Left ventricle myocardium inferior (tissue), 1 donor: ENCODE results near the gene RAB3C. TPM values are rescaled to one million over a fixed set of nuclear protein-coding genes. Genes with fewer than 3 reads are reported as not detected.

Experiments
- DNase-seq: peaks from one replicate; pipeline ENCODE4 v3.0.0-alpha.2; 2020
- H3K27ac ChIP-seq: fragments of 200-600 bp; replicated peaks from 2 replicates; pipeline ENCODE4 v1.8.0; 2021
- H3K27me3 ChIP-seq: fragments of 200-600 bp; 2 replicates; pipeline ENCODE4 v1.8.0; 2021; ENCODE audit warnings: low read depth
- H3K36me3 ChIP-seq: fragments of 200-600 bp; 2 replicates; pipeline ENCODE4 v1.8.0; 2021
- H3K4me1 ChIP-seq: fragments of 200-600 bp; 2 replicates; pipeline ENCODE4 v1.8.0; 2021
- H3K4me3 ChIP-seq: fragments of 200-600 bp; 2 replicates; pipeline ENCODE4 v1.8.0; 2021; ENCODE audit warnings: mild to moderate bottlenecking, moderate library complexity
- H3K9me3 ChIP-seq: fragments of 200-600 bp; replicated peaks from 2 replicates; pipeline ENCODE4 v1.8.0; 2021
- intact Hi-C: fragments of 100-400 bp; cut with micrococcal nuclease; formaldehyde crosslinking; loops from one replicate; pipeline ENCODE4 v1.11.0; 2022
- total RNA-seq: library from RNA; stranded (reverse); fragmentation: NEBNext Ultra II Directional; extraction: Animal tissue kit (Norgen Biotek cat#: 25700); gene quantifications from one replicate; pipeline ENCODE4 v1.2.1, GENCODE V29; 2021
- TF ChIP-seq, protein P1 (sequence below): fragments of 200-600 bp; IDR thresholded peaks from 2 replicates; pipeline ENCODE4 v1.8.0; 2021; ENCODE audit warnings: antibody characterized with exemption, mild to moderate bottlenecking, borderline replicate concordance
- donor health status: DM: no; HTN: yes; CAD: no; lungs with severe emphysema.

Gene RAB3C
- total RNA-seq, 1 donor from 2014 or later: 1.2 TPM

DNA sequence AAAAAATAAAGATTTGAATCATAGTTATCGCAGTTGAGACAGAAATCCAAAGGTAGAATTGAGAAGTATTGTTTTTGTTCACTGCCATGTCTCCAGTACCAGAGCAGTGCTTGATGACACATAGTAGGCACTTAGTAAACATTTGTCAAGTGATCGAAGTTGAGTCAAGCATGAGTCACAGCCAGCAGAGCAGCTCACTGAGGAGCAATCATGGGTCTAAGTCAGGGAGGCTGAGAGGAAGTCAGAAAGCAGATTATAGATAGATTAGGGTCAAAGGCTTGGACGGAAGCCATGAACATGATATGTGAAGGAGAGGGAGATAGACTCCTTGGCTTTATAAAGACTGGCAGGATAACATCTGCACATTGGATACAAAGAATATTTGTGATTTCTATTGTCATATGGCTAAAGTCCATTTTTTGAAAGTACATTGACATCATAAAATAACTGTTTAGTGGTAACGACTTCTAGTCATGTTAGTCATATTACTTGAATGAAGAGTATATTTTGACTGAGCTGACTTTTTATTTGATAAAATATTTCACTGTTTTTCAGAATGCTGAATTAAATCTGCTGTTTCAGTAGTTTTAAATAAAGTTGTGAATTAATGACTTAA lies 168.5 kb downstream of the RAB3C start:
- no peak overlapping the region for H3K27ac ChIP-seq
- H3K27me3 ChIP-seq: no peaks in the 10 kb centered on the region
- TF ChIP-seq, protein P1, sequence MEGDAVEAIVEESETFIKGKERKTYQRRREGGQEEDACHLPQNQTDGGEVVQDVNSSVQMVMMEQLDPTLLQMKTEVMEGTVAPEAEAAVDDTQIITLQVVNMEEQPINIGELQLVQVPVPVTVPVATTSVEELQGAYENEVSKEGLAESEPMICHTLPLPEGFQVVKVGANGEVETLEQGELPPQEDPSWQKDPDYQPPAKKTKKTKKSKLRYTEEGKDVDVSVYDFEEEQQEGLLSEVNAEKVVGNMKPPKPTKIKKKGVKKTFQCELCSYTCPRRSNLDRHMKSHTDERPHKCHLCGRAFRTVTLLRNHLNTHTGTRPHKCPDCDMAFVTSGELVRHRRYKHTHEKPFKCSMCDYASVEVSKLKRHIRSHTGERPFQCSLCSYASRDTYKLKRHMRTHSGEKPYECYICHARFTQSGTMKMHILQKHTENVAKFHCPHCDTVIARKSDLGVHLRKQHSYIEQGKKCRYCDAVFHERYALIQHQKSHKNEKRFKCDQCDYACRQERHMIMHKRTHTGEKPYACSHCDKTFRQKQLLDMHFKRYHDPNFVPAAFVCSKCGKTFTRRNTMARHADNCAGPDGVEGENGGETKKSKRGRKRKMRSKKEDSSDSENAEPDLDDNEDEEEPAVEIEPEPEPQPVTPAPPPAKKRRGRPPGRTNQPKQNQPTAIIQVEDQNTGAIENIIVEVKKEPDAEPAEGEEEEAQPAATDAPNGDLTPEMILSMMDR: no peak
- H3K4me1 ChIP-seq: no peaks in the 10 kb centered on the region
- H3K4me3 ChIP-seq: no peak overlapping the region
- no peaks in the 10 kb centered on the region for H3K9me3 ChIP-seq
- intact Hi-C loops: no loop called here
- DNase-seq: no peak
- no peaks in the 10 kb centered on the region for H3K36me3 ChIP-seq

DNA sequence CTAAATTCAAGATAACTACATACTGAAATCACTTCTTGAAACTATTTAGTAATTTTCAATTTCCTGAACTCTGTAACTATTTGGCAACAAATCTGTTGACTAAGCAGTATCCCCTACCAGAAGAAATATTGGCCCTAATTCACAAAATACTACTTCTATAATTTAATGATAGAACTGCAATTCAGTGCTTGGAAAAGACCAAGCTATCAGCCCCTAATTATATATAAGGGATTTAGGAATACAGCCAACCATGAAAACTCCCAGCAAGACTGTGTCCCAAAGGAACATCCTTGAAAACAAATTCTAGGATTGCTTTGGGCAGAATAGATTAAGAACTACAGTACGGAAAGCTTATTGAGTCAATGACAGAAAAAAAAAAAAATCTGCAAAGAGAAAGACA lies 169.2 kb downstream of the RAB3C start:
- H3K4me1 ChIP-seq: no peaks in the 10 kb centered on the region
- no peak for DNase-seq
- no peak overlapping the region for H3K27ac ChIP-seq
- intact Hi-C loops: no loop called here
- H3K4me3 ChIP-seq: no peak overlapping the region
- no peaks in the 10 kb centered on the region for H3K9me3 ChIP-seq
- H3K36me3 ChIP-seq: no peaks in the 10 kb centered on the region
- H3K27me3 ChIP-seq: no peaks in the 10 kb centered on the region
- TF ChIP-seq, protein P1: no peak

DNA sequence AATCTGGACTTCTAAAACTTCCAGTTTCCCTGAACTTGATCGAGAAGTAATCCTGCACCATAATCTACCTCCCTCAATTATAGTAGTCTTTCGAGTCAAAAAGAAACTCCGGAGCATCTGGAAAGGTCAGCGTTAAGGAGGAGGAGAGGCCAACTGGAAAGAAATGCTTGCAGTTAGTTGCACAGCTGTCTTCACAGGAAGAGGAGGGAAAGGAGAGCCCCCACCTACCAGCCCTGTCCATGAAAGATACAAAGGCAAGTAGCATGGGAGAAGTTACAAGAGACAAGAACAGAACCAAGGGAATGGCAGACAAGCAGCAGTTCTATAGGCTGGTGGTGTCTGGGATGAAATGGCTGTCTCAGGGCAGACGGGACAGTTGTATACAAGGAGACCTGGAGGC lies 170.6 kb downstream of the RAB3C start:
- Histone ChIP-seq H3K9me3 (no peaks in the 10 kb centered on the region), H3K36me3 (no peaks in the 10 kb centered on the region), H3K27me3 (no peaks in the 10 kb centered on the region), H3K27ac (no peak overlapping the region), H3K4me1 (no peaks in the 10 kb centered on the region), H3K4me3 (no peak overlapping the region)
- DNase-seq: no peak
- intact Hi-C loops: no loop called here
- TF ChIP-seq, protein P1: no peak

DNA sequence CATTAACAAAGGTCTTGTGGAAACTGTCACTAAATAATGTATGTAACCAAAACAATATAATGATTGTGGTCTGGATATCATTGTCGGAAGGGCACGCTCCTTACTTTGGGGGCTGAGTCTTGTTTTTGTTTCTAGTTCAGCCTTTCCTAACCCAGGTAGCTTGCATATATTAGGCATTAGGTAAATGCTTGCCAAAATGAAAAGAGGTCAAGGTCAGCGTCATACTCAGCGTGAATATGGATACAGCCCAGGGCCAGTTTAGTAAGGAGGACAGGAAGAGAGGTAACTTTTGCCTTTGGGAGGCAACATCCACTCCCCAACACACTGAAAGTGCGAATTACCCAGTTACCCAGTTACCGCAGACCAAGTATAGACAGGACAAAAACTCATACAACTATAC lies 171.4 kb downstream of the RAB3C start:
- no peaks in the 10 kb centered on the region for H3K27me3 ChIP-seq
- DNase-seq: no peak
- TF ChIP-seq, protein P1: no peak
- no peak overlapping the region for H3K4me3 ChIP-seq
- peaks cover 4% of the 10 kb centered on the region for H3K4me1 ChIP-seq
- intact Hi-C loops: no loop called here
- H3K27ac ChIP-seq: no peak overlapping the region
- no peaks in the 10 kb centered on the region for H3K36me3 ChIP-seq
- H3K9me3 ChIP-seq: no peaks in the 10 kb centered on the region

DNA sequence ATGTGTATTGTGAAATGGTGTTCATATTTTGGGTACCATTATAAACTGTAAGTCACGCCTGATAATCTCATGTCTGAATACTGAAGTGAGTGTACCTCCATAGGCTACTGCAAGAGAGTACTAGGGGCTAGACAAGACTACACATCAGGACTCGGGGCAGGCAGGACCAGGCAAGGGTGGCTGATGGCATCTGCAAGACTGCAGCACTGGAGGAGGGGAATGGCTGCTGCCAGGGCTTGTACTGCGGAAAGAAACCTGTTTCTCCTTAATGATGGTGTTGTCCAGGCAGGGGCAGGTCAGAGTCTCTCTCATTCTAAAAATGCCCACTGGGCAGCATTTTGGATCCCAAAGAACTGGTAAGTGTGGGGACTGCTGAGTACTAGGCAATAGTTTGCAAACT lies 172.5 kb downstream of the RAB3C start:
- H3K27ac ChIP-seq: no peak overlapping the region
- H3K9me3 ChIP-seq: no peaks in the 10 kb centered on the region
- H3K36me3 ChIP-seq: no peaks in the 10 kb centered on the region
- intact Hi-C loops: no loop called here
- no peaks in the 10 kb centered on the region for H3K27me3 ChIP-seq
- H3K4me1 ChIP-seq: peaks cover 15% of the 10 kb centered on the region
- no peak for DNase-seq
- no peak overlapping the region for H3K4me3 ChIP-seq
- TF ChIP-seq, protein P1: no peak
